Left lung (tissue), 10 donors: ENCODE measurements around the gene ATXN7. TPM values are rescaled to one million over a fixed set of nuclear protein-coding genes. Genes with fewer than 3 reads are reported as not detected.
A peak's percentile ranks its signal among the peaks of the same experiment; 100 is the strongest.

Experiments used
- ATAC-seq: fragments of 200-7000 bp; cut with Tn5 transposase; one replicate; pipeline ENCODE4 v1.9.1; 2020; ENCODE audit warnings: moderate library complexity
- DNase-seq, 4 donors: peaks; one replicate each; pipeline ENCODE4 v3.0.0-alpha.2; 2013 to 2020
- H3K27ac ChIP-seq, 2 donors: fragments of 200-600 bp; sonication (generic) in 1 of 2; one replicate each; pipeline versions ENCODE4 v1.5.0 to v1.8.0; 2020 to 2021
- H3K27me3 ChIP-seq, 2 donors: fragments of 200-600 bp; sonication (generic) in 1 of 2; one replicate each; pipeline versions ENCODE4 v1.5.0 to v1.8.0; 2020 to 2021
- H3K36me3 ChIP-seq, 2 donors: fragments of 200-600 bp; sonication (generic) in 1 of 2; one replicate each; pipeline versions ENCODE4 v1.5.0 to v1.8.0; 2020 to 2021
- H3K4me1 ChIP-seq, 2 donors: fragments of 200-600 bp; one replicate each; pipeline ENCODE4 v1.8.0; 2021
- H3K4me3 ChIP-seq, 2 donors: fragments of 200-600 bp; sonication (generic) in 1 of 2; one replicate each; pipeline versions ENCODE4 v1.5.0 to v1.8.0; 2020 to 2021; ENCODE audit warnings: mild to moderate bottlenecking in 1 of 2
- H3K9me3 ChIP-seq, 2 donors: fragments of 200-600 bp; sonication (generic) in 1 of 2; one replicate each; pipeline versions ENCODE4 v1.5.0 to v1.8.0; 2020 to 2021
- intact Hi-C, 2 donors: fragments of 100-400 bp; cut with DNase I; formaldehyde crosslinking; loops; one replicate each; pipeline versions ENCODE4 v1.11.2 to v1.14.2; 2022
- polyA plus RNA-seq, 6 donors: library from polyadenylated mRNA; unstranded; fragments of 120-200 nt; gene quantifications; one replicate each; pipeline ENCODE4 v1.2.1, GENCODE V29; 2013; ENCODE audit not compliant: insufficient read length in 6 of 6
- total RNA-seq, 2 donors: library from RNA; stranded (reverse); fragmentation: NEBNext Ultra II Directional; extraction: Animal tissue kit (Norgen Biotek cat#: 25700); gene quantifications; one replicate each; pipeline ENCODE4 v1.2.1, GENCODE V29; 2021
- TF ChIP-seq, protein P1 (sequence below), 2 donors: fragments of 200-600 bp; sonication (generic) in 1 of 2; IDR thresholded peaks; one replicate each; pipeline versions ENCODE4 v1.5.0 to v1.8.0; 2021; ENCODE audit warnings: antibody characterized with exemption in 2 of 2
- donor health status: DM: no; HTN: yes; CAD: no.
- donor health status: DM: no; HTN: no; CAD: no.

ATXN7 gene
- total and polyA plus RNA-seq, 8 donors, result 23.4 to 32.5 (median 26.0) TPM

DNA sequence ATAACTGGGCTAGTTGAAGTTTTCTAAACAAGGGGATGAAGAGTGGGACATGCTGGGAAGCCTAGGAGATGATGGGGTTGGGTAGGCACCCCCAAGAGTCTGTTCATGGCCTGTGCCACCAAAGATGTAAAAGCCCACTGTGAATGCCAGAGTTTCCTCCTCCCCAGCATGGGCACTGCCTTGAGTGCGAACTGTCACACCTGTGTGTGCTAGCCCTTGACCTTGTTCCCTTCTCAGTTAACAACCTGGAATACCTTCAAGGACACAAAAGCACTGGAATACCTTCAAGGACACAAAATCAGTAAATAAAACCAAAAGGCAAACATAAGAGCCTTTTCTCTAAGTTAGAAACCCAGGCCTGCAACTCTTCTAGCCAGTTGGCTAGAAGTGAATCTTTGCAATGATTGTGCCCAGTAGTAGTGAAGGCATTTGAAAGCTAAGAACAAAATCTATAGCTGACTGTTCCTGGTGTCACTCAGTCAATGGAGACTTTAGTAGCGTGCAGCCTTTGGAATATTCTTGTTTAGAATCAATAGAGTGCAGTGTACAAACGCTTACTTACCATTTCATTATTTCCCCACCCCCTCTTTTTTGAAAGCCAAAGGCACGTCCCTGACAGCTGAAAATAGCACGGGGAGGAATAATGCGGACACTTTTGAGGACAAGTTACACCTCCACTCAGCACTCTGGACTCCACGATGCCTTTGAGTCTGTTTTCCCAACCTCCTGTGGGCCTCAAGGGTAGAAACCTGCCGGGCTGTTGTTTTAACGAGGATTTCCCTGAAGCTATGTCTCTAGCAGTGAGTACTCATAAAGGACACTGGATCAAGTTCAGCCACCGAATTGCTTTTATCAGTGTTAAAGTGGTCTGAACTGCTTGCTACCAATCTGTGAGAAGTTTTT lies 135.4 kb downstream of the ATXN7 start:
- Histone ChIP-seq H3K4me1 (peaks cover 0 to 5% of the 10 kb centered on the region in 2 donors), H3K27ac (no peak overlapping the region), H3K9me3 (no peaks in the 10 kb centered on the region), H3K27me3 (no peaks in the 10 kb centered on the region), H3K36me3 (peaks cover 0 to 72% of the 10 kb centered on the region in 2 donors), H3K4me3 (no peak overlapping the region)
- TF ChIP-seq, protein P1, sequence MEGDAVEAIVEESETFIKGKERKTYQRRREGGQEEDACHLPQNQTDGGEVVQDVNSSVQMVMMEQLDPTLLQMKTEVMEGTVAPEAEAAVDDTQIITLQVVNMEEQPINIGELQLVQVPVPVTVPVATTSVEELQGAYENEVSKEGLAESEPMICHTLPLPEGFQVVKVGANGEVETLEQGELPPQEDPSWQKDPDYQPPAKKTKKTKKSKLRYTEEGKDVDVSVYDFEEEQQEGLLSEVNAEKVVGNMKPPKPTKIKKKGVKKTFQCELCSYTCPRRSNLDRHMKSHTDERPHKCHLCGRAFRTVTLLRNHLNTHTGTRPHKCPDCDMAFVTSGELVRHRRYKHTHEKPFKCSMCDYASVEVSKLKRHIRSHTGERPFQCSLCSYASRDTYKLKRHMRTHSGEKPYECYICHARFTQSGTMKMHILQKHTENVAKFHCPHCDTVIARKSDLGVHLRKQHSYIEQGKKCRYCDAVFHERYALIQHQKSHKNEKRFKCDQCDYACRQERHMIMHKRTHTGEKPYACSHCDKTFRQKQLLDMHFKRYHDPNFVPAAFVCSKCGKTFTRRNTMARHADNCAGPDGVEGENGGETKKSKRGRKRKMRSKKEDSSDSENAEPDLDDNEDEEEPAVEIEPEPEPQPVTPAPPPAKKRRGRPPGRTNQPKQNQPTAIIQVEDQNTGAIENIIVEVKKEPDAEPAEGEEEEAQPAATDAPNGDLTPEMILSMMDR (IDR thresholded peaks at IDR 0.05), result no peak
- intact Hi-C loops, result loop anchor here in 1 of 2 donors (10.0 kb wide), 1 partner anchor 644 kb away; no protein-coding TSS in a partner anchor
- ATAC-seq (peak; percentile 39), DNase-seq (no peak)

DNA sequence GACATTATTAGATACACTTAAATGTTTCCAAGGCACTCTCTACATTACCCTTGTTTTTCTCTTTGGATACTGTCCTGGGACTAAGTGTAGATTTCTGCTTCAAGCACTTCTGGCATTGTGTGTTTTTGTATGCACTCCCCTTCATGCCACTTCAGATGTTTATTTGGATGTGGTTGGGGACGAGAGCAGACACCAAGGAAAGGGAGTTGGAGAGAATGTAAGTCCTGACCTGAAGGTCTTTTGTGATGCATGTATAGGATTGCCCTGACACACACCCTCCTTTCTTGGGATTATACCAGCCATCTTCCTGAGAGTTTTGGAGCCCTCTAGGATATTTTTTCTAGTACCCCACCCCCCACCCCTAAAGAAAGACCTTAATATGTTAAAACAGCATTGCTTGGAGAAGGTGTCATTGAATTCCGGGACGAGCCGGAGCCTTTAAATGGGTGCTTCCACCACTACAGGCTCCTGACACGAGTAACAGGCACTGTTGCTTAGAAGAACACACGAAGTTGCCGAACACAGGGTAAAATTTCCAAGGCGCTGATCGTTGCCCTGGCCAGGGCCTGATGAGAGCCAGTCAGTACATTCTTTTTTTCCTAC lies 136.9 kb downstream of the ATXN7 start:
- intact Hi-C loops, result no loop called here
- no peak for ATAC-seq
- Histone ChIP-seq H3K9me3 (no peaks in the 10 kb centered on the region), H3K27ac (no peak overlapping the region), H3K4me1 (no peaks in the 10 kb centered on the region), H3K36me3 (peaks cover 0 to 83% of the 10 kb centered on the region in 2 donors), H3K4me3 (no peak overlapping the region), H3K27me3 (no peaks in the 10 kb centered on the region)
- TF ChIP-seq, protein P1 (IDR thresholded peaks at IDR 0.05), result no peak
- no peak for DNase-seq

DNA sequence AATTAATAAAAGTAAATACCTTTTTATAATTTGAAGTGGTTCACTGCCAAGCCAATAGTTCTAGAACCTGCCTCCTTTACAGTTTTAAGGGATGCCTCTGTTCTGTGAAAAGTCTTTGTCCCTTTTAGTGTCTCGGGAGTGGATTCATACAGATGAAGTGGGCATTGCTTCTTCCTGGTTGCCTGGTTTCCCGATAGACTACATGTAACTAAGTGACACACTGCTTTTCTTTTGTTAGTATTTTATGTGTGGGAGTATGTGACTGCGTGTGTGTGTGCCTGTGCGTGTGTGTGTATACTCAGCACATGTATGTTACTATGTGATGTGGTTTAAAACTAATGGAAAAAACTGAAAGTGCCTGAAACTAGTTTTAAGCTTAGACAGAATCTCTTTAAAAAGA lies 138.6 kb downstream of the ATXN7 start:
- DNase-seq, result no peak
- no peaks in the 10 kb centered on the region for H3K9me3 ChIP-seq
- intact Hi-C loops, result no loop called here
- H3K27ac ChIP-seq, result no peak overlapping the region
- H3K4me1 ChIP-seq, result no peaks in the 10 kb centered on the region
- no peaks in the 10 kb centered on the region for H3K27me3 ChIP-seq
- no peak overlapping the region for H3K4me3 ChIP-seq
- TF ChIP-seq, protein P1 (IDR thresholded peaks at IDR 0.05), result no peak
- H3K36me3 ChIP-seq, result peaks cover 0 to 83% of the 10 kb centered on the region in 2 donors
- no peak for ATAC-seq

DNA sequence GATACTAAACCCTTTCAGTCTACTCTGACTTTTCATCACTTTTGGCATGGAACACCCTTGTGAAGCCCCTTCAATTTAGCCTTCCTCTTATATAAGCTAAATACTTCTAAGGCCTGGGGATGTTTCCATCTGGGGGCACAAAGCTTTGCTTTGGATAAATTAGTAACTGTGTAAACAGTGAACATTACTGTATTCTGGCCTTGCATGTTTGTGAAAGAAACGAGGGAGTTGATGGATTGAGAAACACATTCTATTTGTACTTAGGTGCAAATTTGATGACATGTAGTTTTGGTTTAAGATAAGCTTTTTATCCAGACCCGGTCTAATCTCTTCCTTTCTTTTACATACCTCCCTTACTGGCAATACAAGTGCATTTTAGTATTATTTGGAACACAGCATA lies 139.9 kb downstream of the ATXN7 start:
- TF ChIP-seq, protein P1 (IDR thresholded peaks at IDR 0.05), result no peak
- intact Hi-C loops, result no loop called here
- no peak overlapping the region for H3K27ac ChIP-seq
- no peak overlapping the region for H3K4me3 ChIP-seq
- H3K9me3 ChIP-seq, result no peaks in the 10 kb centered on the region
- H3K4me1 ChIP-seq, result peaks cover 0 to 3% of the 10 kb centered on the region in 2 donors
- ATAC-seq (no peak), DNase-seq (no peak)
- no peaks in the 10 kb centered on the region for H3K27me3 ChIP-seq
- H3K36me3 ChIP-seq, result peaks cover 0 to 83% of the 10 kb centered on the region in 2 donors

DNA sequence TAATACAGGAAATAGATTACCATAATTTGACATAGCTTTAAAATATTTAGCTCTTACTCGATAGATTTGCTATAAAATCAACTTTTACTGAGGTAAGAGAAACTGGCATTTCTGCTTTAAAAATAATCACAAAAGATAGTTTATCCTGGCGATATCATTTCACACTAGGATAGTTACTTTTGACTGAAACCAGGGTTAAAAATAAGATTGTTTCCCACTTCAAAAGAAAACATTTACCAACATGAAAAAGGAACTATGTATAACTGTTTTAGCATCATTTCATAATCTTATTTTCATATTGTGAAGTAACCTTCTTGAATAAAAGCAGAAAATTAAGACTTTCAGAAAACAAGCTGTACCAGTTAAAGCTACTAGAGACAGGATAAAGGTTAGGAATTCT lies 144.3 kb downstream of the ATXN7 start:
- H3K27ac ChIP-seq, result no peak overlapping the region
- no peaks in the 10 kb centered on the region for H3K27me3 ChIP-seq
- peaks cover 0 to 95% of the 10 kb centered on the region in 2 donors for H3K36me3 ChIP-seq
- no peak for DNase-seq
- no peak overlapping the region for H3K4me3 ChIP-seq
- peaks cover 0 to 8% of the 10 kb centered on the region in 2 donors for H3K4me1 ChIP-seq
- intact Hi-C loops, result no loop called here
- TF ChIP-seq, protein P1 (IDR thresholded peaks at IDR 0.05), result no peak
- no peaks in the 10 kb centered on the region for H3K9me3 ChIP-seq
- ATAC-seq, result no peak
